ENCODE data around the gene TRIM15. TPM values are rescaled to one million over a fixed set of nuclear protein-coding genes. Genes with fewer than 3 reads are reported as not detected.

The TRIM15 gene
- polyA plus RNA-seq, 1 donor (not counting 4 experiments of a cell fraction or from before 2014, with no cell fraction given) = not detected

DNA sequence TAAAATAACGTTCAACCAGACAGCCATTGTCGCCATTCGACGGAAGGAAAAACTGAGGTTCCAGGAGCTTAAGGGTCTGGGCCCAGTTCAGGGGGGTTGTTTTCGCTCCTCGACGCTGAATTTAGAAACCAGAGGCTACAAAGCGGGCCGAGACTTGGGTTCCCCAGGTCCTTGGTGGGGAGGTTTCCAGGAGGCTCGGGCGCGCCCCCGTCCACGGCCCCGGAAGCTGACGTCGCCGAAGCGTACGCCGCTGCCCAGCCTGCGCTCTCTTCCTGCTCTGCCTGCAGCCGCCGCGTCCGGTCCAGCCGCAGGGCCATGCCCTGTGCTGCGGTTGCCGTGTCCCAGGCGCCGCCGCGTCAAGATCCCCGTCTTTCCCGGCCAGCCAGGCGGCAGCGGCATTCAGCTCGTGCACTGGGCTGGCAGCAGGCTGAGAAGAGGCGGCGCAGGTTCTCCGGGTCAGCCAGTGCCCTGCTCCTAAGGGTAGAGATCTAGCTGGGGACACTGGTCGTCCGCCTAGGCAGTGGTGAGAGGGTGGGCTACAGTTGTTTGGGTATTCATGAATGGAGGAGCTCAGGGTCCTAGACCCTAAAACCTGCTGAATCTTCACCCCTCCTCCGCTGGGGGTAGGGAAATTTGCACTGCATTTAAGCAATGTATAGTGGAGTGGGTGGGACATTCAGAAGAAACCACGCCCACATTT lies 50.8 kb downstream of the TRIM15 start:
- Histone ChIP-seq H3K27ac (ENCODE audit: control insufficient read depth, insufficient read depth, low read length) (peak overlapping the region; percentile 95), H3K4me2 (ENCODE audit: control insufficient read depth, extremely low read depth, insufficient read depth, low read depth, low read length) (peak overlapping the region; percentile 81), H3K9me3 (ENCODE audit: control insufficient read depth, low read depth, low read length) (no peaks in the 10 kb centered on the region), H4K20me1 (ENCODE audit: control insufficient read depth, extremely low read depth, insufficient read depth, low read length) (peaks cover 2% of the 10 kb centered on the region), H3K9me1 (ENCODE audit: control insufficient read depth, extremely low read depth, insufficient read depth, low read length) (no peaks in the 10 kb centered on the region), H3K36me3 (ENCODE audit: control insufficient read depth in 2 of 2, extremely low read depth in 1 of 2, insufficient read depth in 2 of 2, low read length in 2 of 2) (peaks cover 0 to 3% of the 10 kb centered on the region in 2 experiments), H3K4me3 (ENCODE audit: control insufficient read depth in 2 of 3, extremely low read depth in 1 of 3, insufficient read depth in 2 of 3, low read depth in 1 of 3, low read length in 3 of 3) (peak overlapping the region; percentile 52 to 93 (median 85)), H3K27me3 (ENCODE audit: control insufficient read depth, extremely low read depth, insufficient read depth, low read length) (no peaks in the 10 kb centered on the region), H3K79me2 (ENCODE audit: control insufficient read depth, insufficient read depth, low read length) (peaks cover 34% of the 10 kb centered on the region), H2AFZ (ENCODE audit: control insufficient read depth, low read length) (peak overlapping the region; percentile 75), H3K9ac (ENCODE audit: control insufficient read depth, extremely low read depth, insufficient read depth, low read length) (peak overlapping the region; percentile 98), H3K4me1 (ENCODE audit: control insufficient read depth, extremely low read depth, insufficient read depth, low read length) (peaks cover 25% of the 10 kb centered on the region)
- DNase-seq (ENCODE audit: low read depth, low spot score) (no peak), FAIRE-seq (no peak)
- dilution Hi-C loops (cut with MboI; ENCODE audit: extremely low pct_ligation_motif_present, low sequenced_read_pairs) = no loop called here
- no peak for TF ChIP-seq EZH2 (IDR thresholded peaks at IDR 0.05; ENCODE audit: low read length)

- Histone ChIP-seq H3K4me1 (ENCODE audit: control insufficient read depth, extremely low read depth, insufficient read depth, low read length) (peaks cover 25% of the 10 kb centered on the region), H3K27ac (ENCODE audit: control insufficient read depth, insufficient read depth, low read length) (no peak overlapping the region), H3K79me2 (ENCODE audit: control insufficient read depth, insufficient read depth, low read length) (peaks cover 29% of the 10 kb centered on the region), H3K27me3 (ENCODE audit: control insufficient read depth, extremely low read depth, insufficient read depth, low read length) (no peaks in the 10 kb centered on the region), H2AFZ (ENCODE audit: control insufficient read depth, low read length) (peak overlapping the region; percentile 75), H3K4me2 (ENCODE audit: control insufficient read depth, extremely low read depth, insufficient read depth, low read depth, low read length) (peak overlapping the region; percentile 81), H3K36me3 (ENCODE audit: control insufficient read depth in 2 of 2, extremely low read depth in 1 of 2, insufficient read depth in 2 of 2, low read length in 2 of 2) (no peaks in the 10 kb centered on the region), H3K9ac (ENCODE audit: control insufficient read depth, extremely low read depth, insufficient read depth, low read length) (peak overlapping the region; percentile 98), H3K9me1 (ENCODE audit: control insufficient read depth, extremely low read depth, insufficient read depth, low read length) (no peaks in the 10 kb centered on the region), H4K20me1 (ENCODE audit: control insufficient read depth, extremely low read depth, insufficient read depth, low read length) (no peaks in the 10 kb centered on the region), H3K4me3 (ENCODE audit: control insufficient read depth in 2 of 3, extremely low read depth in 1 of 3, insufficient read depth in 2 of 3, low read depth in 1 of 3, low read length in 3 of 3) (peak overlapping the region; percentile 52 to 93 (median 85)), H3K9me3 (ENCODE audit: control insufficient read depth, low read depth, low read length) (no peaks in the 10 kb centered on the region)
- dilution Hi-C loops (cut with MboI; ENCODE audit: extremely low pct_ligation_motif_present, low sequenced_read_pairs) = no loop called here
- no peak for TF ChIP-seq EZH2 (IDR thresholded peaks at IDR 0.05; ENCODE audit: low read length)
- TF ChIP-seq, protein P1, sequence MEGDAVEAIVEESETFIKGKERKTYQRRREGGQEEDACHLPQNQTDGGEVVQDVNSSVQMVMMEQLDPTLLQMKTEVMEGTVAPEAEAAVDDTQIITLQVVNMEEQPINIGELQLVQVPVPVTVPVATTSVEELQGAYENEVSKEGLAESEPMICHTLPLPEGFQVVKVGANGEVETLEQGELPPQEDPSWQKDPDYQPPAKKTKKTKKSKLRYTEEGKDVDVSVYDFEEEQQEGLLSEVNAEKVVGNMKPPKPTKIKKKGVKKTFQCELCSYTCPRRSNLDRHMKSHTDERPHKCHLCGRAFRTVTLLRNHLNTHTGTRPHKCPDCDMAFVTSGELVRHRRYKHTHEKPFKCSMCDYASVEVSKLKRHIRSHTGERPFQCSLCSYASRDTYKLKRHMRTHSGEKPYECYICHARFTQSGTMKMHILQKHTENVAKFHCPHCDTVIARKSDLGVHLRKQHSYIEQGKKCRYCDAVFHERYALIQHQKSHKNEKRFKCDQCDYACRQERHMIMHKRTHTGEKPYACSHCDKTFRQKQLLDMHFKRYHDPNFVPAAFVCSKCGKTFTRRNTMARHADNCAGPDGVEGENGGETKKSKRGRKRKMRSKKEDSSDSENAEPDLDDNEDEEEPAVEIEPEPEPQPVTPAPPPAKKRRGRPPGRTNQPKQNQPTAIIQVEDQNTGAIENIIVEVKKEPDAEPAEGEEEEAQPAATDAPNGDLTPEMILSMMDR (optimal IDR thresholded peaks at IDR 0.05 in 1 of 3, IDR thresholded peaks at IDR 0.05 in 1 of 3, conservative IDR thresholded peaks at IDR 0.05 in 1 of 3; ENCODE audit: extremely low read depth in 1 of 3, insufficient read depth in 2 of 3, low read length in 3 of 3) = no peak
- no peak for FAIRE-seq
- no peak for DNase-seq (ENCODE audit: low read depth, low spot score)
These were observed 51.3 kb downstream of the TRIM15 start for GRCh38 chr6:30214657-30214982.

- peaks cover 17% of the 10 kb centered on the region for H3K4me1 ChIP-seq (ENCODE audit: control insufficient read depth, extremely low read depth, insufficient read depth, low read length)
- no peaks in the 10 kb centered on the region for H4K20me1 ChIP-seq (ENCODE audit: control insufficient read depth, extremely low read depth, insufficient read depth, low read length)
- H3K27ac ChIP-seq (ENCODE audit: control insufficient read depth, insufficient read depth, low read length) = no peak overlapping the region
- H3K4me3 ChIP-seq (ENCODE audit: control insufficient read depth in 2 of 3, extremely low read depth in 1 of 3, insufficient read depth in 2 of 3, low read depth in 1 of 3, low read length in 3 of 3) = no peak overlapping the region
- no peaks in the 10 kb centered on the region for H3K36me3 ChIP-seq (ENCODE audit: control insufficient read depth in 2 of 2, extremely low read depth in 1 of 2, insufficient read depth in 2 of 2, low read length in 2 of 2)
- no peak overlapping the region for H2AFZ ChIP-seq (ENCODE audit: control insufficient read depth, low read length)
- H3K4me2 ChIP-seq (ENCODE audit: control insufficient read depth, extremely low read depth, insufficient read depth, low read depth, low read length) = no peak overlapping the region
- no peak for FAIRE-seq
- no peak for DNase-seq (ENCODE audit: low read depth, low spot score)
- no peaks in the 10 kb centered on the region for H3K27me3 ChIP-seq (ENCODE audit: control insufficient read depth, extremely low read depth, insufficient read depth, low read length)
- no peak for TF ChIP-seq EZH2 (IDR thresholded peaks at IDR 0.05; ENCODE audit: low read length)
- TF ChIP-seq, protein P1 (optimal IDR thresholded peaks at IDR 0.05 in 1 of 3, IDR thresholded peaks at IDR 0.05 in 1 of 3, conservative IDR thresholded peaks at IDR 0.05 in 1 of 3; ENCODE audit: extremely low read depth in 1 of 3, insufficient read depth in 2 of 3, low read length in 3 of 3) = no peak
- dilution Hi-C loops (cut with MboI; ENCODE audit: extremely low pct_ligation_motif_present, low sequenced_read_pairs) = no loop called here
- H3K9me1 ChIP-seq (ENCODE audit: control insufficient read depth, extremely low read depth, insufficient read depth, low read length) = no peaks in the 10 kb centered on the region
- no peak overlapping the region for H3K9ac ChIP-seq (ENCODE audit: control insufficient read depth, extremely low read depth, insufficient read depth, low read length)
- H3K79me2 ChIP-seq (ENCODE audit: control insufficient read depth, insufficient read depth, low read length) = peaks cover 18% of the 10 kb centered on the region
- H3K9me3 ChIP-seq (ENCODE audit: control insufficient read depth, low read depth, low read length) = no peaks in the 10 kb centered on the region
These were observed 52.8 kb downstream of the TRIM15 start for GRCh38 chr6:30216096-30216495.
